ENCODE results near the gene SIRT4.
A peak's percentile ranks its signal among the peaks of the same experiment; 100 is the strongest.
"Not testable (repeated sequence)": the region's sequence is repeated elsewhere in the genome, so short reads cannot be mapped to it uniquely, and the experiment has no call there.

SIRT4 gene, protein sequence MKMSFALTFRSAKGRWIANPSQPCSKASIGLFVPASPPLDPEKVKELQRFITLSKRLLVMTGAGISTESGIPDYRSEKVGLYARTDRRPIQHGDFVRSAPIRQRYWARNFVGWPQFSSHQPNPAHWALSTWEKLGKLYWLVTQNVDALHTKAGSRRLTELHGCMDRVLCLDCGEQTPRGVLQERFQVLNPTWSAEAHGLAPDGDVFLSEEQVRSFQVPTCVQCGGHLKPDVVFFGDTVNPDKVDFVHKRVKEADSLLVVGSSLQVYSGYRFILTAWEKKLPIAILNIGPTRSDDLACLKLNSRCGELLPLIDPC

DNA sequence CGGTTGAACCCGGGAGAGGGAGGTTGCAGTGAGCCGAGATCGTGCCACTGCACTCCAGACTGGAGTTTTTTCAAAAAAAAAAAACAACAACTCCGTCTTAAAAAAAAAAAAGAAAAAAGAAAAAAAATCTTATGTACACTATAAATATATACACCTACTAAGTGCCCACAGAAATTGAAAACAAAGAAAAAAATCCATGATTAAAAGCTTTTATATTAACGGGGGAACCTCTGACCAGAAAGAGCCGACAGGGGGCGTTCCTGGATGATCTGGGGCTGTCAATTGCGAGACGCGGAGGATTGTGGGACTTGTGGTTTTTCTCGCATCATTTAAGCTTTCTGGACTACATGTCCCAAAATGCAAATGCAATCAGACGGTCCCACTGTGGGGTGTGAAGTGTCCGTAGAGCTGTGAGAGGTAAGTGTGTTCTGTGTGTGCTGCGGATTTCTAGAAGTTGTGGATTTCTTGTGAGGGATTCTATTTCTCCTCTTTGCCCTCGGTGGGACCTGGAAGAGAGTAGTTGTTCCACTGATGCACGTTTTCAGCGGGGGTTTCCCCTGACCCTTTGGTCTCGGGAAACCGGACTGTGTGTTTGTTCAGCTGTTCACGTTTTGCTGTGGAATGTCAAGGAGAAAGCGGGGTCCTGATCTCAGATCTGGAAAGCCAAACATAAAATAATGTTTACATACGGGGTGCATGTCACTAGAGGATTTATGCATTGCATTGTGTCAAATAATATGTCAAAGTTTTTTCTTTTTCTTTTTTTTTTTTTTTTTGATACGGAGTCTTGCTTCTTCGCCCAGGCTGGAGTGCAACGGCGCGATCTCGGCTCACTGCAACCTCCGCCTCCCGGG, at the start of gene SIRT4:
SIRT4 (plus strand) TSS at position 360 of the 854 bp plus-strand sequence. CDS start 1,241 bp downstream, outside the sequence.
- peaks cover 11% of the 10 kb centered on the region for H3K4me1 Mint-ChIP-seq
- H3K27me3 Mint-ChIP-seq = no peaks in the 10 kb centered on the region
- CTCF ChIA-PET = interaction anchor here (0.5 to 3.0 kb wide), 11 partner anchors 10 to 258 kb away, joined by 3 to 30 read pairs (median 3); partner anchors contain the start of genes RNU4-1 and RNU4-2
- peak within 1 kb of the TSS; percentile 81 for H3K4me3 Mint-ChIP-seq
- H3K9me3 Mint-ChIP-seq = no peaks in the 10 kb centered on the region
- H3K36me3 Mint-ChIP-seq = no peaks in the 10 kb centered on the region
- DNase-seq = peak; percentile 95
- H3K27ac Mint-ChIP-seq = peak within 1 kb of the TSS; percentile 64

DNA sequence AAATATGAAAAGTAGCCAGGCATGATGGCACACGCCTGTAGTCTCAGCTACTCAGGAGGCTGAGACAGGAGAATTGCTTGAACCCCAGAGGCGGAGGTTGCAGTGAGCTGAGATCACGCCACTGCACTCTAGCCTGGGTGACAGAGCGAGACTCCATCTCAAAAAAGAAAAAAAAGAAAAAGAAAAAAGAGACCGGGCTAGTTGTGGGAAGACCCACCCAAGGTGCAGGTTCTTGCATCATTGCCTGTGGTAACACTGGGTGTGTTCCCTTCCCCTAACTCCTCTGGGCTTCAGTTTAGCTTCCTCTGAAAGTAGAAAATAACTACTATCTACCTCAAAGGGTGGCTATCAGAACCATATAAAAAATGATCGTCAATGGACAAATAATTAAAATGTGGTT, 48.8 kb upstream of the SIRT4 start:
- Mint-ChIP-seq H3K36me3 (peaks cover 65% of the 10 kb centered on the region), H3K4me1 (peaks cover 91% of the 10 kb centered on the region), H3K4me3 (peak overlapping the region; percentile 63), H3K27ac (peak overlapping the region; percentile 96)
- CTCF ChIA-PET = interaction anchor here (1.7 to 30.5 kb wide), 3 partner anchors 12 to 27 kb away, joined by 8 to 773 read pairs (median 73); partner anchors contain the start of gene PXN
- DNase-seq = peak; percentile 72
- not testable (repeated sequence) for H3K27me3 Mint-ChIP-seq, H3K9me3 Mint-ChIP-seq

DNA sequence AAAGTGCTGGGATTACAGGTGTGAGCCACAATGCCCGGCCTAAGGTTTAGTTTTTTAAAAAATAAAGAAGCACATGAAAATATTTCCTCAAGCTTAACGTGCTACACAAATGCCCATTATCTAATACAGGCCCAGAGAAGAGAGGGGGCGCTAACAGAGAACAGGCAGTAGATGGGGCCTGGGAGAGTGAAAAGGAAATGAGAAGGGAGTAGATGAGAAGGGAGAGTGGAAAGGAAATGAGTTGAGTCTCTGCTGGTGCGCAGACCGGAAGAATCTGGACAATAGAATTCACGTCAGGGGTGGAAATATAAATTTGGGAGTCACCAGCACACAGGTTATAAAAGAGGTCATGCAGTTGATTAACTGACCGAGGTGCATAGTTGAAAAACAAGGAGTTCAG, 47.3 kb upstream of the SIRT4 start:
- no peak for DNase-seq
- Mint-ChIP-seq H3K4me1 (peaks cover 90% of the 10 kb centered on the region), H3K9me3 (no peaks in the 10 kb centered on the region), H3K27ac (peak overlapping the region; percentile 96), H3K4me3 (peak overlapping the region; percentile 15), H3K36me3 (peaks cover 60% of the 10 kb centered on the region), H3K27me3 (no peaks in the 10 kb centered on the region)
- CTCF ChIA-PET = interaction anchor here (0.8 to 30.5 kb wide), 6 partner anchors 10 to 54 kb away, joined by 3 to 773 read pairs (median 4); partner anchors contain the start of genes PXN and RPLP0

DNA sequence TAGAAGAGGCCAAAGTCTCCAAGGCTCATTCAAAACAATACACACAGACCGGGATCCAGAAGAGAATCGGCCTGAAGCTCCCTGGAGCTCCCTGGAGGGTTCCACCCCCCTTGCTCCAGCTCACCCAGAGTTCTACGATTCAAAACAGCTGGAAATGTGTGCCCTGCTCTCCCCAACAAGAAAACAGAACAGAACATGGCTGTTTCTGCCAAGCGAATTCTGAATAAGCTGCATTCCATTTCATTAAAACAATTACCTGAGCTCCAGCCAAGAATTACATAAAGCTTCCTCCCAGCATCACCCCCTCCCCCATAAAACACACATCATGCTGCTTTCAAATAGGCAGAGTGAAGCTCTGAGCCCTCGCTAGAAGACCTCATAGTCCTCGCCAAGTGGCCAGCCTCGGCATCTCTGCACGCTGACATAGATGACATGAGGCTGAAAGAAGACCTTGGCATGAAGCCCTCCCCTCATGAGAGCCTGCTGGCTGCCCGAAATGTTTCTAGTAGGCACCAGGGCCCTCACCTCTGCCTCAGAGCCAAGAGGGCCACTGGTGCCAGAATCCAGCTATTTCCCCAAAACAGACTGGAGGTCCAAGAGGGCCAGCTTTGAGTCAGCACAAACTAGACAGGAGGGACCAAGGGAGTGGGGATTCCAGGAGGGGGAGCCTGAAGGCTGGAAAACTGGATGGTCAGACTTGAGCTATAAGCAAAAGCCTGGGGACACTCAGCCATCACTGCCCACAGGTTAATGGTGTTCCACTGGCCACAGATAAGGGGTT, 44.9 kb upstream of the SIRT4 start:
- H3K27ac Mint-ChIP-seq = peak overlapping the region; percentile 77
- DNase-seq = no peak
- CTCF ChIA-PET = interaction anchor here (1.2 to 30.5 kb wide), 2 partner anchors 19 to 31 kb away, joined by 4 to 773 read pairs; no protein-coding TSS in a partner anchor
- H3K27me3 Mint-ChIP-seq = no peaks in the 10 kb centered on the region
- peaks cover 91% of the 10 kb centered on the region for H3K4me1 Mint-ChIP-seq
- H3K36me3 Mint-ChIP-seq = peaks cover 56% of the 10 kb centered on the region
- H3K9me3 Mint-ChIP-seq = no peaks in the 10 kb centered on the region
- H3K4me3 Mint-ChIP-seq = no peak overlapping the region

DNA sequence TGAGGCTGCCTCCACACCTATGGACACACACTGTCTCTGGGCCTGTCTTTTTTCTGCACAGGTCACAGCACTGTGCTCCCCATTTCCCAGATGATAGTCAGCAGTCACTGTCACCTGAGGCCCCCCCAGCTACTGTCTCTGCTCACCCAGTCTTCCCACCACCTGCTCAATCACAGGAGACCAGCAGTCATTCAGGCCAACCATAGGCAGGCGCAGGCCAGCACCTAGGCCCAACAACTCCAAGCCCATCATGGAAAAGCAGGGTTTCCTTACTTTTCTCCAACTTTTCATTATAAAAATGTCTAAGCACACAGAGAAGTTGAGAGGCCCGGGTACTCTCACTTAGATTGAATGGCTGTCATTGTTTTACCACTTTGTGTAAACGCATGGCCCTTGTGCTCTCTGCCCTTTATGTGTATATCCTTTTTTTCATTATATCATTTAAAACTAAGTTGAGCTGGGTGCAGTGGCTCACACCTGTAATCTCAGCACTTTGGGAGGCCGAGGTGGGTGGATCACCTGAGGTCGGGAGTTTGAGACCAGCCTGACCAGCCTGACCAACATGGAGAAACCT, 43.7 kb upstream of the SIRT4 start:
- DNase-seq = no peak
- CTCF ChIA-PET = interaction anchor here (30.5 kb wide), 1 partner anchor 32 kb away, joined by 773 read pairs; no protein-coding TSS in a partner anchor
- Mint-ChIP-seq H3K9me3 (no peaks in the 10 kb centered on the region), H3K27ac (peak overlapping the region; percentile 60), H3K4me1 (peaks cover 91% of the 10 kb centered on the region), H3K36me3 (peaks cover 61% of the 10 kb centered on the region), H3K4me3 (no peak overlapping the region), H3K27me3 (no peaks in the 10 kb centered on the region)

DNA sequence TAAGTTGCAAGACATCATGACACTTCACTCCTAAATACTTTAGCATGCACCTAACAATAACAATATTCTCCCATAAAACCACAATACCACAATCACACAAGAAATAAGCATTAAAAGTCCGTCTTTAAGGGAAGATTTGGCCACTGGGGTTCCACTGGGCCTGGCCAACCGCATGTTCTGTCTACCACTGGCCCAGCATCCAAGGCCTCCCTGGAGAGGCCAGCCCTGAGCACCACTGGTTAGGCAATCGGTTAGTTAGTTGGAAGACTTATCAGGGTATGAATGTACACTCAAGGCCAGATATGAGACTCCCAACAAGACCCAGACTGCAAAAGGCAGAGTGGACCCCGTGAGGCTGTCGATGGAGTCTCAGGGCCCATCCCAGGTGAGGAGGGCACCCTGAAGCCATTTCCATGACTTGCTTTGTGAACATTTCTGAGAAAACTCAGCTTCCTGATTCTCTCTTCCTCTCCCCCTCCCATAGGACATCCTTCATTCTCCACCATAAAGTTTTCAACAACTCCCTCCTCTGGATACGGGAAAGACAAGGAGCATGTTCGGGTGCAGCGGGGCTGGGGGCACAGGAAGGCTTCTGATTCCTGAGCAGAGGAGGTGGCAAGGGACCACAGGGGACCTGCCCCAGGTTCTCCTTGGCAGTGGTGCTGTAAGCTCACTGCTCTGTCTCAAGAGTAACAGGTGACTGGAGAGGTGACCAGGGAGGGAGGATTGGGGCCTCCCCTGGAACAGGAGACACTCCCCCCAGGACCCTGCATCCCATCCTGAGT, 42.5 kb upstream of the SIRT4 start:
- H3K27ac Mint-ChIP-seq = peak overlapping the region; percentile 75
- no peaks in the 10 kb centered on the region for H3K9me3 Mint-ChIP-seq
- no peak overlapping the region for H3K4me3 Mint-ChIP-seq
- CTCF ChIA-PET = interaction anchor here (30.5 kb wide), 1 partner anchor 33 kb away, joined by 773 read pairs; no protein-coding TSS in a partner anchor
- H3K36me3 Mint-ChIP-seq = peaks cover 65% of the 10 kb centered on the region
- H3K4me1 Mint-ChIP-seq = peaks cover 89% of the 10 kb centered on the region
- DNase-seq = no peak
- no peaks in the 10 kb centered on the region for H3K27me3 Mint-ChIP-seq

DNA sequence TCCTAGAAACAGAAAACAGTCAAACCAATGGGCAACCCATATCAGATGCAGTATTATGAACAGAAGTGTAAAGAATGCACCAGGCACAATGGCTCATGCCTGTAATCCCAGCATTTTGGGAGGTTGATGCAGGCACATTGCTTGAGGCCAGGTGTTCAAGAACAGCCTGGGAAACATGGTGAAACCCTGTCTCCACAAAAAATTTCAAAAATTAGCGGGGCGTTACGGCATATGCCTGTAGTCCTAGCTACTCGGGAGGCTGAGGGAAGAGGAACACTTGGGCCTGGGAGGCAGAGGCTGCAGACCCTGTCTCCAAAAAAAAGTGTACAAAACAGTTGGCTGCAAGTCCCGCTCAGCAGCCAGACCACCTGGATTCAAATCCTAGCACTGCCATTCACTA, 41.5 kb upstream of the SIRT4 start:
- H3K4me1 Mint-ChIP-seq = peaks cover 83% of the 10 kb centered on the region
- H3K4me3 Mint-ChIP-seq = peak overlapping the region; percentile 19
- no peaks in the 10 kb centered on the region for H3K9me3 Mint-ChIP-seq
- H3K27me3 Mint-ChIP-seq = no peaks in the 10 kb centered on the region
- H3K27ac Mint-ChIP-seq = peak overlapping the region; percentile 75
- peaks cover 61% of the 10 kb centered on the region for H3K36me3 Mint-ChIP-seq
- no peak for DNase-seq
- CTCF ChIA-PET = interaction anchor here (30.5 kb wide), 1 partner anchor 34 kb away, joined by 773 read pairs; no protein-coding TSS in a partner anchor

DNA sequence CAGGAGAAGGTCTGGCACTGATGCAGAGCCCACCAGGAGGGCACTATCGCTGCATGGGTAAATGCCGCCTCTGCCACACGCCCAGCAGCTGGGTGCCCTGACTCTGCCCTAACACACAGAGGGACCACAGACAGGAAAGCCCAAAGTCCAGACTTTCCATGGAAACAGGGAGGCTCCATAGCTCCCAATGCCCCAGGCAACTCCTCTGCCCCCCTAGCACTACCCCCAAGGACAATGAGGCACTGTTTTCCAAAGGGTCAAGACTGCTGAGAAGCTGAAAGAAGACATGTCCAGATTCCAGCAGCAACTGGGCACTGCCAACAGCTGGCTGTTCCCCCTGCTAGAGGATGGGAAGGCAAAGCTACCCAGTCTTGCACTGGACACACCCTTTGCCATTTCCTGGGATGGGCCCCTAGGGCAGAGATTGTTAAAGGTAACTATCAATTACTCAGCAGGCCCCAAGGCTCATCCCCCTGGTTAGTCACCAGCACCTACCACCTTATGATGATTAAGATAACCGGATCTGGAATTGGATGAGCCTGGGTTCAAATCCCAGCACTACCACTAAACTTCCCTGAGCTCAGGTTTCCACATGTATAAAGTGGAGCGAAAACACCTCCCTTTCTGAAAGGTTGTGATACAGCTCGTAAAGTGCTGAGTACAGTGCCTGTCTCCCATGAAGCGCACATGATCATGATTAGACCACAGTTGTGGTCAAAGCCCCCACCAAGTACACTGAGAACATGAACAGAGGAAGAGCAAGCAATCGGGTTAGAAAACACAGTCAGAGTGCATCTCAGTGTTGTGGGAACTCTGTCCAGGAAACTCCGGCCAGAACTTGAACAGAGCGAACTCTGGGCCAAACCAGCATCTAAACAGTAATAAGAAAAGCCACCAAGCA, 39.9 kb upstream of the SIRT4 start:
- DNase-seq = peak; percentile 55
- Mint-ChIP-seq H3K4me3 (peak overlapping the region; percentile 99), H3K36me3 (peaks cover 53% of the 10 kb centered on the region), H3K27me3 (no peaks in the 10 kb centered on the region), H3K4me1 (peaks cover 73% of the 10 kb centered on the region), H3K27ac (peak overlapping the region; percentile 83), H3K9me3 (no peaks in the 10 kb centered on the region)
- CTCF ChIA-PET = interaction anchor here (7.3 to 30.5 kb wide), 3 partner anchors 10 to 36 kb away, joined by 73 to 773 read pairs (median 73); no protein-coding TSS in a partner anchor

DNA sequence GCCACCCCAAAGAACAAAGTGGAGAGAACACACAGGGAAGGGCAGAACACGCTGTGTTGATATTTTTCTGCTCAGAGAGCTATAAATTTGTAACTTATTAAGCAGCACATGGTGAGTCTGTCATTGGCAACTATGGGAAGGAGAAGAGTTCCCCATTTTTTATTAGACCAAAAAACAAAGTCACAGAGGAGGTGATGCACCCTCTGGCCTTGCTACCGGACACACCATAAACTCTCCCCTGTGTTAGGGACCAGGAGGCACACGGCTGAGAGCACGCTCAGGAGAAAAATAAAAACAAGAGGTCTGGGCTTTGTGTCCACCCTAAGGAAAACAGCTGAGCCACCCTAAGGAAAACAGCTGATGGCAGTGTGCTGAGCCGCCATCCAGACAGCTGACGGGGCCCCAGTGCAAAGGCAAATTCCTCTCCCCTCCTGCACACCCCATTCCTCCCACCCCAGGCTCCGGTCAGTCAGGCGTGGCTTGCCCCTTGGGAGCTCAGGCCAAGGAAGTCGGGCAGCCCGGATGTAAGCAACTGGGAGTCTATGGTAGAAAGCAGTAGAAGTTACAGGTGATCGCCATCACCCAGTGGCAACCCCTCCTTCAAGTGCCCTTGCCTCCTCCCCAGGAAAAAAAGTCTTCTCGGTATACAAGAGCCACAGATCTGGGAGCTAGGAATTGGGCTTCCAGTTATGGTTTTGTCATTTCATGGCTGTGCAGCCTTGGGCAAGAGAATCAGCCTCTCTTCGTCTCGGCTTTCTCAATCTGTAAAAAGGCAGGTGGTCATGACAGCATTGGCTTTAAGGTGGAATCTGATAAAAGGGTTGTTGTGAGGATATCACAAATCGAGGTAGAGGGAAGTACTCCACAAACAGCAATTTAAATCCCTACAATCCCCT, 39.0 kb upstream of the SIRT4 start:
- Mint-ChIP-seq H3K4me3 (peak overlapping the region; percentile 99), H3K36me3 (peaks cover 47% of the 10 kb centered on the region), H3K27ac (peak overlapping the region; percentile 86), H3K27me3 (no peaks in the 10 kb centered on the region), H3K9me3 (no peaks in the 10 kb centered on the region), H3K4me1 (peaks cover 64% of the 10 kb centered on the region)
- DNase-seq = no peak
- CTCF ChIA-PET = interaction anchor here (5.1 to 30.5 kb wide), 4 partner anchors 11 to 62 kb away, joined by 31 to 773 read pairs (median 73); partner anchors contain the start of gene RPLP0

DNA sequence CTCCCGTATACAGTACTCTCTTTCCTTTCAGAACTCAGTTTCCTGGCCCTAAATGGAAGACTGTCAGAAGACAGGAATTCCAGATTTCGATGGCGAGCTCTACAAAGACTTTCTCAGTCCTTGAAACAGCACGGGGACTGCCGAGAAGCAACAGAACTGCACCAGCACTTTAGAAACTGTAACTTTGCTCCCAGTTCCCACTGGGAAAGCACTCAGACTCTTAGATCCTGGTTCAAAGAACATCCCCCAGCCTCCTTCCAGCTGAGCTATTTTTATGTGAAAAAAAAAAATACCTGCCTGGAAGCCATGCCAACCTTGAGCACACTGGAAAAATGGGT, 38.4 kb upstream of the SIRT4 start:
- peaks cover 57% of the 10 kb centered on the region for H3K4me1 Mint-ChIP-seq
- H3K4me3 Mint-ChIP-seq = peak overlapping the region; percentile 99
- peaks cover 1% of the 10 kb centered on the region for H3K27me3 Mint-ChIP-seq
- no peaks in the 10 kb centered on the region for H3K9me3 Mint-ChIP-seq
- H3K27ac Mint-ChIP-seq = peak overlapping the region; percentile 86
- CTCF ChIA-PET = interaction anchor here (1.9 to 30.5 kb wide), 5 partner anchors 11 to 63 kb away, joined by 5 to 773 read pairs (median 73); partner anchors contain the start of gene RPLP0
- H3K36me3 Mint-ChIP-seq = peaks cover 44% of the 10 kb centered on the region
- no peak for DNase-seq

Measured in activated naive CD4-positive, alpha-beta T cell treated with anti-CD3 and anti-CD28 coated beads, Interleukin-2, amount 10 ng/mL, durations not matched to agents 7 days and 5 days (primary cell).